Panc1 (cell line): Measurements from ENCODE around the gene MBD5.

Experiments used
- POLR2AphosphoS5 ChIP-seq: IDR thresholded peaks from 2 replicates; pipeline ENCODE4 v1.6.1; 2012; ENCODE audit warnings: mild to moderate bottlenecking, low read depth, low read length, moderate library complexity
- SIN3A ChIP-seq: IDR thresholded peaks from 2 replicates; pipeline ENCODE4 v1.6.1; 2012; ENCODE audit warnings: low read depth, mild to moderate bottlenecking, low read length, moderate library complexity, borderline replicate concordance; ENCODE audit not compliant: insufficient read depth
- TF ChIP-seq, protein P1 (sequence below): fragments of 450-650 bp; IDR thresholded peaks from 2 replicates; pipeline ENCODE4 v1.5.1; 2017; ENCODE audit warnings: mild to moderate bottlenecking
- TF ChIP-seq, protein P2 (sequence below), 2 experiments: IDR thresholded peaks; 2 replicates each; pipeline ENCODE4 v1.6.1; 2011 to 2012; ENCODE audit warnings: low read depth in 2 of 2, control low read depth in 1 of 2, low read length in 1 of 2, mild to moderate bottlenecking in 1 of 2, moderate library complexity in 1 of 2; ENCODE audit not compliant: insufficient read depth in 1 of 2

DNA sequence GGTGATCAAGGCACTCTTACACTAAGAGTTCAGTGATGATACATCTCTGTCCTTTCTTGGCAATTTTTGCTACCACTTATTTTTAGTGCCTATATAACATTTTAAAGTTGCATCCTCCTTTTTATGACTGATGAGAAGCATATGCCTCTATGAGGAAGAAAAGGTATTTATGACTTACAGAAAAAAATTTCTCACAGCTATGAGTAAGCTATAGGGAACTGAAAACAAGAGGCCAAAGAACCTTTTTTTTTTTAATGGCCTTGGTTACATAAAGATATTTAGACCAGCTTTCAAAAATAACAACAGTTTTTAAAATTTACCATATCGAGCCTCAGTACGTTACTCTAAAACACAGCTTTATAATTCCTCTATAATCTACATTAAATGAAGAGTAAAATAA, 21.3 kb downstream of the MBD5 start:
- TF ChIP-seq, protein P1, sequence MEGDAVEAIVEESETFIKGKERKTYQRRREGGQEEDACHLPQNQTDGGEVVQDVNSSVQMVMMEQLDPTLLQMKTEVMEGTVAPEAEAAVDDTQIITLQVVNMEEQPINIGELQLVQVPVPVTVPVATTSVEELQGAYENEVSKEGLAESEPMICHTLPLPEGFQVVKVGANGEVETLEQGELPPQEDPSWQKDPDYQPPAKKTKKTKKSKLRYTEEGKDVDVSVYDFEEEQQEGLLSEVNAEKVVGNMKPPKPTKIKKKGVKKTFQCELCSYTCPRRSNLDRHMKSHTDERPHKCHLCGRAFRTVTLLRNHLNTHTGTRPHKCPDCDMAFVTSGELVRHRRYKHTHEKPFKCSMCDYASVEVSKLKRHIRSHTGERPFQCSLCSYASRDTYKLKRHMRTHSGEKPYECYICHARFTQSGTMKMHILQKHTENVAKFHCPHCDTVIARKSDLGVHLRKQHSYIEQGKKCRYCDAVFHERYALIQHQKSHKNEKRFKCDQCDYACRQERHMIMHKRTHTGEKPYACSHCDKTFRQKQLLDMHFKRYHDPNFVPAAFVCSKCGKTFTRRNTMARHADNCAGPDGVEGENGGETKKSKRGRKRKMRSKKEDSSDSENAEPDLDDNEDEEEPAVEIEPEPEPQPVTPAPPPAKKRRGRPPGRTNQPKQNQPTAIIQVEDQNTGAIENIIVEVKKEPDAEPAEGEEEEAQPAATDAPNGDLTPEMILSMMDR = no peak
- no peak for TF ChIP-seq SIN3A
- no peak for TF ChIP-seq POLR2AphosphoS5
- TF ChIP-seq, protein P2, sequence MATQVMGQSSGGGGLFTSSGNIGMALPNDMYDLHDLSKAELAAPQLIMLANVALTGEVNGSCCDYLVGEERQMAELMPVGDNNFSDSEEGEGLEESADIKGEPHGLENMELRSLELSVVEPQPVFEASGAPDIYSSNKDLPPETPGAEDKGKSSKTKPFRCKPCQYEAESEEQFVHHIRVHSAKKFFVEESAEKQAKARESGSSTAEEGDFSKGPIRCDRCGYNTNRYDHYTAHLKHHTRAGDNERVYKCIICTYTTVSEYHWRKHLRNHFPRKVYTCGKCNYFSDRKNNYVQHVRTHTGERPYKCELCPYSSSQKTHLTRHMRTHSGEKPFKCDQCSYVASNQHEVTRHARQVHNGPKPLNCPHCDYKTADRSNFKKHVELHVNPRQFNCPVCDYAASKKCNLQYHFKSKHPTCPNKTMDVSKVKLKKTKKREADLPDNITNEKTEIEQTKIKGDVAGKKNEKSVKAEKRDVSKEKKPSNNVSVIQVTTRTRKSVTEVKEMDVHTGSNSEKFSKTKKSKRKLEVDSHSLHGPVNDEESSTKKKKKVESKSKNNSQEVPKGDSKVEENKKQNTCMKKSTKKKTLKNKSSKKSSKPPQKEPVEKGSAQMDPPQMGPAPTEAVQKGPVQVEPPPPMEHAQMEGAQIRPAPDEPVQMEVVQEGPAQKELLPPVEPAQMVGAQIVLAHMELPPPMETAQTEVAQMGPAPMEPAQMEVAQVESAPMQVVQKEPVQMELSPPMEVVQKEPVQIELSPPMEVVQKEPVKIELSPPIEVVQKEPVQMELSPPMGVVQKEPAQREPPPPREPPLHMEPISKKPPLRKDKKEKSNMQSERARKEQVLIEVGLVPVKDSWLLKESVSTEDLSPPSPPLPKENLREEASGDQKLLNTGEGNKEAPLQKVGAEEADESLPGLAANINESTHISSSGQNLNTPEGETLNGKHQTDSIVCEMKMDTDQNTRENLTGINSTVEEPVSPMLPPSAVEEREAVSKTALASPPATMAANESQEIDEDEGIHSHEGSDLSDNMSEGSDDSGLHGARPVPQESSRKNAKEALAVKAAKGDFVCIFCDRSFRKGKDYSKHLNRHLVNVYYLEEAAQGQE (IDR thresholded peaks at IDR 0.05; ENCODE audit: insufficient read depth in 1 of 2, low read depth in 2 of 2, low read length in 1 of 2) = no peak
